ENCODE measurements around the gene NPEPL1.

NPEPL1 gene

DNA sequence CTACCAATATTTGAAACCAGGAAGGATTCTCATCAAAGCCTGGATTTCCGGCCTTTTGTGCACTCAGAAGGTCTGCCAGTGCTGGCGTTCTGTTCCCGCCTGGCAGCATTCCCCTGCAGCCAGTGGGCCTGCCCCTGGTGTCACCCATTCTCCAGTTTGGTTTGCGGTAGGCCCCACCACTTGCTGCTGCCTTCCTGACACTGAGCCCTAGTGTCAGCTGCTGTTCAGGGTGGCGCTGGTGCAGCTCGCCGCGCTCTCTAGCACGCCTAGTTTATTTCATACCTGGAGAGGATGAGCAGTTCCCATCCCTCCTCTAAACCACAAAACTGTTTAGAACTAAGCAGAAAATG is 9.5 kb downstream of the NPEPL1 start:
- DNase-seq: no peak

- no peak for DNase-seq
These were observed 10.5 kb downstream of the NPEPL1 start for GRCh38 chr20:58702859-58703648.

DNA sequence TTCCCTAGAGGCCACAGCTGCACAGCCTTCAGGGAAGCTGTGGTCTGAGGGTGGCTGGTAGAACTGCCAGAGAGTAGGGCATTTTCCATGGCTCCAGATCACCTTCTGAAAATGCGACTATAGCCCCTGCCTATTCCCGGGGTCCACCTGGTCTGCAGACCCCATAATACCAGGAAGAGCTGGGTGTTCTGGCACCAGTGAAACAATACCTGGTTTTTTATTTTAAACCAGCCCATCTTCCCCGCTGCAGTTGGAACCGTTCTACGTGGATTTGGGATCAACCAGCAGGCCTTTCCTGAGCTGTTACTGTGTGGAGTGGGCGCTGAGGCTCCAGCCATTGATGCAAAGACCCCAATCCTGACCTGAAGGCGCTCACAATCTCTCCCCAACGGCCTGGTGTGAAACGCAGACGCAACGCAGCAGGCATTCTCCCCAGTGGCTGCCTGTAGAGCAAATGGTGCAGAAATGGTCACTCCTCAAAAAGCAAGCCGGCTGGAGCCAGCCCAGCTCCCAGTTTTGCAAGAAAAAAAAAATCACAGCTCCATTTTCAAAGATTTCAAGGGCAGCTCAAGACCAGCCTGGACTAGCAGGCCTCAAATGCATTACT is 11.3 kb downstream of the NPEPL1 start:
- DNase-seq: no peak

GRCh38 chr20:58705208-58705926 is 12.8 kb downstream of the NPEPL1 start:
- no peak for DNase-seq

- no peak for DNase-seq
These were observed 13.7 kb downstream of the NPEPL1 start for GRCh38 chr20:58706150-58706892.

DNA sequence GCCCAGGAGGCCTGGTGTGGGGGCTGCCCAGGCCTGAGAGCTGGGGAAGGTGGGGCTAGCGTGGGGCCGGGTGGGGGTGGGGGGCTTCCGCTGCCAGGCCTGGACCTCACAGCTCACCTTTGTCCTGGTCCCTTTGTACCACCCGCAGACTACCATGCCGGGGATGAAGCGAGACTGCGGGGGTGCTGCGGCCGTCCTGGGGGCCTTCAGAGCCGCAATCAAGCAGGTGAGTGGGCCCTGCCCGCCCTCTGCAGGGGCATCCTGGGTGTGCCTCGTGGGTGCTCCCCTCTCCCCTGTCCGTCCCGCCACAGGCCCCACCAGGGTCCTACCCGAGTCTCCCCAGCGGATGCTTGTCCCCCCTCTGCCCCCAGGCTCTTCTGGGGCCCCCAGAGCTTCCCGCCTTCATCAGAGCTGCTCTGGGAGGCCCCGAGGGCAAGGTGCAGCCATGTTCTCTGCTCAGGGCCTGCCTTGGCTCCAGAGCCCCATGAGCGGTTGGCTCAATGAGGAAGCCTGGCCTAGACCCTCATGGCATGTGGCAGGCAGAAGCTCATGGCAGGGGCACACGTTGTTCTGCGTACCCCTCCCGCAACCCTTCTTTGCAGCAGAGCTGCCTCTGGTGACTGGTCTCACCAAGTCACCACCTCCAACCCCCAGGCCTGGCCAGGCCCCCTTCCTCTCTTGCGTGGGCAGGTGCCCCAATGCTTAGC is 14.5 kb downstream of the NPEPL1 start:
- DNase-seq: no peak

- no peak for DNase-seq
These were observed 15.2 kb downstream of the NPEPL1 start for GRCh38 chr20:58707770-58708169.

DNA sequence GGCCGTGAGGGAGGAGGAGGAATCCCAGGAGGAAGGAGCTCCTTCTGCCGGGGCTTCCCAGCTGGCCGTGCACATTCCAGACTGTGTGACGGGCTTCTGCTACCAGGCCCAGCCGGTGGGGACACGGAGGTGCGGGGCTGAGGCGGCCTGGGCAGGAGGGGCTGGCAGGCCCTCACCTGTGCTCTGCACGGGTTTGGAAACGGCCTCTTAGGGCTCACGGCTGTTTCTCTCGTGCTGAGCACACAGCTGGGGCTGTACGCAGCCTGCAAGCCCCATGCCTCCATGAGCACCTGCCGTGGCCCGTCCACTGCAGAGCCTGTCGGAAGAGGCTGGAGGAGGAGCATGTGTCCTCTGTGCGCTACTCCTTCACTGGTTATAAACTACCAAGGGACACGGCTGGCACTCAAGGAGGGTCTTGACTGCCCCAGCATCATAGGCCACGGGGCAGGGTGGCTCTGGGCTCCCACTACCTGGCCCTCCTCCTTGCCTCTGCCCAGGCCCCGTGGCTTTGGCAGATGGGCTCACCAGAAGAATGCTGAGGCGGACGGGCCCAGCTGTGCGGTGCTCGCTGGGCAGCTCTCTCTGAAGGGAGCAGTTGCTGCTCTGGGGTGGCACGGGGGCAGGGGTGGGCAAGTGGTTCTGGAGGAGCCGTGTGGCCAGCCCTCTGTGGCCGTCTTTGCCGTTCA is 15.8 kb downstream of the NPEPL1 start:
- no peak for DNase-seq

GRCh38 chr20:58709013-58709702 is 16.6 kb downstream of the NPEPL1 start:
- no peak for DNase-seq

- DNase-seq: no peak
These were observed 17.1 kb downstream of the NPEPL1 start for GRCh38 chr20:58709703-58710039.

- DNase-seq: no peak
These were observed 18.1 kb downstream of the NPEPL1 start for GRCh38 chr20:58710481-58711265.

DNA sequence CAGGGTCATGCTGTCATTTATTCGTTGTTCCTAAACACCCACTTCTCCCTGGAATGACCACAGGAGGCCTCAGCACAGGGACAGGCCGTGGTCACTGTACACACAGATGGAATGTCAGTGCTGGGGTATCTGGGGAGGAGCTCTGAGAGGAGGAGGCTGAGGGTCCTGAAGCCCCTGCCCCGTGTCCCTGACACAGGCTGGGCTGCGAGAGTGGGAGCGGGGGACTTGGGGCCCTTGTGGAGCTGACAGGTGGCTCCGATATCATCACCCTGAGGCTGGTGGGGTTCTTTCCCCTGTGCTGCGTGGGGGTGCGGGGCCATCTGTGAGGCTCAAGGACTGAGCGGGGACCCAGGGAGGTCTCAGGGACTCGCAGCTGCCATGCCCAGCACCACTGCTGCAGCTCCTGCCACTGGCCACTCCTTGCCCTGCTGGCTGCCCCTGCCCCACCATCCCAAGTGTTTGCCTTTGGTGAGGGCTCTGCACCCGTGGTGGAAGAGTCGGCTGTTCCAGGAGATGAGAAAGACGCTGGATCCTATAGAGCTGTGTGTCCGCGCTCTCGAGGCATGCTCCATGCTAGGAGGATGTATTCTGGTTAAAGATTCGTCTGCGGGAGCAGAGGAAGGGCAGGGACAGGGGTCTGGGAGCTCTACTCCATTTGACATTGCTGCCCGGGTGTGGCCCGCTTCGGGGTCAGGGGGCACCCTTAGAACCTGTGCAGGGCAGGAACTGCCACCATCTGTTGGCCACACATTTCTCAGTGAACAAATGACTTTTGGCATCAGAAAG is 18.9 kb downstream of the NPEPL1 start:
- no peak for DNase-seq

DNA sequence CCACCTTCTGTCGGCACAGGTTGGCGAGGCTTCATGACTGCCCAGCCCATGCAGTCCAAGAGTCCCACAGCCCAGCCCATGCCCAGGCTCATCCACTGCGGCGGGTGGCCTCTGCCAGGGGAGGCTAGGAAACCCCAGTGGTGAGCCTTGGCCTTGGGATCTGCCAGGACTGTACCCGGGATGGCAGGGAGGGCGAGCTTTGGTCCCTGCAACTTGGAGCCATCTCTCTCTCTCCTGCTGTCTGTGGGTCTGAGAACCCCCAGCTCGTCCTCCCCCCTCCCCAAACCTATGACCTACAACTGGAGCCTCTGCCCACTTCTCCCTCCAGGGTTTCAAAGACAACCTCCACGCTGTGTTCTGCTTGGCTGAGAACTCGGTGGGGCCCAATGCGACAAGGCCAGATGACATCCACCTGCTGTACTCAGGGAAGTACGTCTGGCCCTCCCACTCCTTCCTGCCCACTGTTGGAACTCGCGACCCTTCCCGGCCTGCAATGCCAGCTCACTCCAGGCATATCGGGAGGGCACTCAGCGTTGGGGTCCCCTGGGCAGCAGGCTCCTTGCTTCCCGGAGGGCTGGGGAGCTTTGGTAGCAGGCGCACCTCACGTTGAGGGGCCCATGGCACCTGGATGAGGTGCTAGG is 19.7 kb downstream of the NPEPL1 start:
- no peak for DNase-seq

GRCh38 chr20:58712806-58713731 is 20.5 kb downstream of the NPEPL1 start:
- no peak for DNase-seq

- no peak for DNase-seq
These were observed 21.3 kb downstream of the NPEPL1 start for GRCh38 chr20:58713801-58714339.

DNA sequence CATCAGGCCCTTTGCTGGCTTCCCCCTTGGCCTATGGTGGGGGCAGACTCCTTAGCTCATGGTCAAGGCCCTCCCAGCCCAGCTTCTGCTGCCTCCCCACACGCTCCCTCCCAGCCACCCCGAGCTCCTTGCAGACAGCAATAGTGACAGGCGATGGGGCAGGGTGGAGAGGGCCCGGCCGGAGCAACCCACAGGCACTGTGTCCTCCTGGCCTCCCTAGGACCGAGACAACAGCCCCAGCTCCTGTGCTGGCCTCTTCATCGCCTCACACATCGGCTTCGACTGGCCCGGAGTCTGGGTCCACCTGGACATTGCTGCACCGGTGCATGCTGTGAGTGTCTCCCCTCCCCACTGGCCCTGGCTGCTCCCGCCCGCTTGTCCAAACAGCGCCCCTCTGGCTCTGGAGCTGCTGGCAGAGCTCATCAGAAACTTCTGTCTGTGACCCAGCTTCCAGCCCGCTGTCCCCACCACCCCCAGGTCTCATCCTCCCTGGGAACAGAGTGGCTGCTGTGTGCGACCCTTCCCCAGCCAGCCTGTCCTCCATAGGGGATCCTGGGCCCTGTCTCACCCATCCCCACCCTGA is 21.8 kb downstream of the NPEPL1 start:
- no peak for DNase-seq

DNA sequence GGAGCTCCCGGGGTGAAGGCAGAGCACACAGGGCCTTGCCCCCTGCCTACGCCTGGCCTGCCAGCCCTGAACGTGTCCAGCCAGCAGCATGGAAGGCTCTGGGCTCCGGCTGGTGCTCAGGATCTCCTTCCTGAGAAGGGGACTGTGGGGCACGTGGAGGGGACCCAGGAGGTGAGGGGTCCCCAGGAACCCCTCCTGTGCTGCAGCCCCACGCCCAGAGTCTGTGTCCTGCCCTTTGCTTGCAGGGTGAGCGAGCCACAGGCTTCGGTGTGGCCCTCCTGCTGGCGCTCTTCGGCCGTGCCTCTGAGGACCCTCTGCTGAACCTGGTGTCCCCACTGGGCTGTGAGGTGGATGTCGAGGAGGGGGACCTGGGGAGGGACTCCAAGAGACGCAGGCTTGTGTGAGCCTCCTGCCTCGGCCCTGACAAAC is 22.3 kb downstream of the NPEPL1 start:
- DNase-seq: no peak
